Esophagus (tissue), 2 donors: Measurements from ENCODE around the gene ZNF425. TPM values are rescaled to one million over a fixed set of nuclear protein-coding genes. Genes with fewer than 3 reads are reported as not detected.

ENCODE experiments used
- H3K27ac ChIP-seq, 2 donors: one replicate each; pipeline ENCODE4 v1.5.1; 2013; ENCODE audit warnings: low read depth in 2 of 2, mild to moderate bottlenecking in 2 of 2, inconsistent platforms in 1 of 2, low read length in 1 of 2, moderate library complexity in 1 of 2
- H3K27me3 ChIP-seq, 2 donors: one replicate each; pipeline ENCODE4 v1.6.1; 2013; ENCODE audit warnings: low read length in 2 of 2, control low read depth in 1 of 2, mild to moderate bottlenecking in 1 of 2; ENCODE audit not compliant: insufficient read depth in 2 of 2, control insufficient read depth in 1 of 2
- H3K36me3 ChIP-seq, 2 donors: one replicate each; pipeline ENCODE4 v1.6.1; 2013; ENCODE audit warnings: low read length in 1 of 2; ENCODE audit not compliant: control insufficient read depth in 2 of 2, insufficient read depth in 2 of 2
- H3K4me1 ChIP-seq, 2 donors: one replicate each; pipeline ENCODE4 v1.6.1; 2013; ENCODE audit warnings: low read length in 1 of 2; ENCODE audit not compliant: control insufficient read depth in 2 of 2, insufficient read depth in 2 of 2
- H3K4me3 ChIP-seq, 2 donors: one replicate each; pipeline ENCODE4 v1.5.1; 2013; ENCODE audit warnings: low read length in 2 of 2, mild to moderate bottlenecking in 2 of 2, low read depth in 1 of 2, moderate library complexity in 1 of 2
- H3K9me3 ChIP-seq, 2 donors: one replicate each; pipeline ENCODE4 v1.6.1; 2013; ENCODE audit warnings: mild to moderate bottlenecking in 2 of 2, low read depth in 1 of 2, low read length in 1 of 2, moderate library complexity in 1 of 2; ENCODE audit not compliant: control insufficient read depth in 2 of 2, insufficient read depth in 1 of 2
- WGBS, 2 donors: extraction: QIAGEN DNeasy Blood & Tissue Kit; methylation state at CpG; one replicate each; pipeline ENCODE4 v1.1.7; 2013; 5-methylcytosine and 5-hydroxymethylcytosine counted together
- polyA plus RNA-seq, 2 donors: library from polyadenylated mRNA; stranded (reverse); fragments of 200-250 nt; gene quantifications; one replicate each; pipeline ENCODE4 v1.2.3, GENCODE V29; 2013
- donor health status: healthy with polysubstance abuse.
- donor health status: Bipolar disorder and iron deficiency.

ZNF425 gene
- polyA plus RNA-seq, result 1 to 10 TPM; 1.5 to 1.9 TPM

- H3K4me3 ChIP-seq, result peak within 1 kb of the TSS; percentile 87 to 93
- no peaks in the 10 kb centered on the region for H3K27me3 ChIP-seq
- no peaks in the 10 kb centered on the region for H3K9me3 ChIP-seq
- peak within 1 kb of the TSS; percentile 96 to 100 for H3K27ac ChIP-seq
- WGBS, 2 donors, result 0% methylated on average over 72 of the region's 72 CpGs
- H3K36me3 ChIP-seq, result peaks cover 0 to 4% of the 10 kb centered on the region in 2 donors
- H3K4me1 ChIP-seq, result no peaks in the 10 kb centered on the region
Measured at GRCh38 chr7:149125863-149126661, at the start of gene ZNF425. Gene ZNF425 (minus strand): TSS chr7:149126324. CDS start chr7:149126213, 111 bp downstream.

- H3K4me1 ChIP-seq, result no peaks in the 10 kb centered on the region
- WGBS, 2 donors, result 87 to 92% methylated on average over 2 of the region's 2 CpGs
- no peaks in the 10 kb centered on the region for H3K9me3 ChIP-seq
- H3K36me3 ChIP-seq, result peaks cover 10 to 14% of the 10 kb centered on the region in 2 donors
- H3K27ac ChIP-seq, result no peak overlapping the region
- no peaks in the 10 kb centered on the region for H3K27me3 ChIP-seq
- H3K4me3 ChIP-seq, result no peak overlapping the region
Measured at GRCh38 chr7:149175150-149175549, 49.0 kb upstream of the ZNF425 start.

GRCh38 chr7:149172534-149172920 lies 46.4 kb upstream of the ZNF425 start:
- H3K4me3 ChIP-seq, result no peak overlapping the region
- H3K27ac ChIP-seq, result no peak overlapping the region
- 90 to 95% methylated on average over 1 of the region's 1 CpG for WGBS, 2 donors
- no peaks in the 10 kb centered on the region for H3K9me3 ChIP-seq
- no peaks in the 10 kb centered on the region for H3K4me1 ChIP-seq
- no peaks in the 10 kb centered on the region for H3K27me3 ChIP-seq
- peaks cover 2 to 5% of the 10 kb centered on the region in 2 donors for H3K36me3 ChIP-seq

- 79 to 87% methylated on average over 9 of the region's 9 CpGs for WGBS, 2 donors
- H3K27me3 ChIP-seq, result no peaks in the 10 kb centered on the region
- H3K9me3 ChIP-seq, result no peaks in the 10 kb centered on the region
- no peaks in the 10 kb centered on the region for H3K4me1 ChIP-seq
- H3K27ac ChIP-seq, result peak overlapping the region in 1 of 2 donors; percentile 21
- peaks cover 5 to 6% of the 10 kb centered on the region in 2 donors for H3K36me3 ChIP-seq
- no peak overlapping the region for H3K4me3 ChIP-seq
Measured at GRCh38 chr7:149171892-149172533, 45.9 kb upstream of the ZNF425 start.

GRCh38 chr7:149166630-149167352 lies 40.7 kb upstream of the ZNF425 start:
- H3K36me3 ChIP-seq, result peaks cover 4 to 14% of the 10 kb centered on the region in 2 donors
- no peak overlapping the region for H3K4me3 ChIP-seq
- no peaks in the 10 kb centered on the region for H3K4me1 ChIP-seq
- H3K27me3 ChIP-seq, result no peaks in the 10 kb centered on the region
- H3K9me3 ChIP-seq, result no peaks in the 10 kb centered on the region
- H3K27ac ChIP-seq, result no peak overlapping the region

- Histone ChIP-seq H3K27me3 (no peaks in the 10 kb centered on the region), H3K4me3 (no peak overlapping the region), H3K36me3 (peaks cover 4 to 14% of the 10 kb centered on the region in 2 donors), H3K27ac (no peak overlapping the region), H3K4me1 (no peaks in the 10 kb centered on the region), H3K9me3 (no peaks in the 10 kb centered on the region)
- 68 to 73% methylated on average over 1 of the region's 1 CpG for WGBS, 2 donors
Measured at GRCh38 chr7:149166142-149166541, 40.0 kb upstream of the ZNF425 start.

GRCh38 chr7:149161241-149161848 lies 35.2 kb upstream of the ZNF425 start:
- Histone ChIP-seq H3K36me3 (peaks cover 0 to 10% of the 10 kb centered on the region in 2 donors), H3K27me3 (no peaks in the 10 kb centered on the region)

GRCh38 chr7:149156898-149157297 lies 30.8 kb upstream of the ZNF425 start:
- no peaks in the 10 kb centered on the region for H3K27me3 ChIP-seq
- whole genome bisulfite sequencing, 2 donors, result 90 to 91% methylated on average over 6 of the region's 6 CpGs

More at GRCh38 chr7:149161241-149161848, 35.2 kb upstream of the ZNF425 start:
- Histone ChIP-seq H3K4me1 (no peaks in the 10 kb centered on the region), H3K4me3 (no peak overlapping the region), H3K9me3 (no peaks in the 10 kb centered on the region), H3K27ac (no peak overlapping the region)
- WGBS, 2 donors, result 66 to 74% methylated on average over 5 of the region's 5 CpGs

GRCh38 chr7:149154056-149154455 lies 27.9 kb upstream of the ZNF425 start:
- Histone ChIP-seq H3K4me1 (peaks cover 0 to 9% of the 10 kb centered on the region in 2 donors), H3K27ac (no peak overlapping the region), H3K27me3 (no peaks in the 10 kb centered on the region), H3K36me3 (peaks cover 0 to 9% of the 10 kb centered on the region in 2 donors), H3K4me3 (no peak overlapping the region), H3K9me3 (no peaks in the 10 kb centered on the region)
- 78 to 79% methylated on average over 11 of the region's 11 CpGs for WGBS, 2 donors

More at GRCh38 chr7:149156898-149157297, 30.8 kb upstream of the ZNF425 start:
- peaks cover 0 to 12% of the 10 kb centered on the region in 2 donors for H3K36me3 ChIP-seq
- no peak overlapping the region for H3K4me3 ChIP-seq
- no peaks in the 10 kb centered on the region for H3K9me3 ChIP-seq
- no peak overlapping the region for H3K27ac ChIP-seq
- H3K4me1 ChIP-seq, result peaks cover 0 to 4% of the 10 kb centered on the region in 2 donors
